Ectodermal cell (in vitro differentiated cells): ENCODE data around the gene SIRPG.
"Not testable (repeated sequence)": the region's sequence is repeated elsewhere in the genome, so short reads cannot be mapped to it uniquely, and the experiment has no call there.

Experiments
- H3K27ac ChIP-seq: 2 replicates; pipeline ENCODE4 v1.7.0; 2013; ENCODE audit warnings: mild to moderate bottlenecking, low read depth, low read length; ENCODE audit not compliant: insufficient read depth, poor library complexity, severe bottlenecking
- H3K27me3 ChIP-seq: 2 replicates; pipeline ENCODE4 v1.7.0; 2013; ENCODE audit warnings: mild to moderate bottlenecking, low read length; ENCODE audit not compliant: insufficient read depth, control insufficient read depth, poor library complexity, severe bottlenecking
- H3K36me3 ChIP-seq: one replicate; pipeline ENCODE4 v1.7.0; 2013; ENCODE audit warnings: low read length; ENCODE audit not compliant: control insufficient read depth, insufficient read depth
- H3K4me1 ChIP-seq: one replicate; pipeline ENCODE4 v1.7.0; 2013; ENCODE audit warnings: low read length; ENCODE audit not compliant: control insufficient read depth, insufficient read depth
- H3K4me3 ChIP-seq: 2 replicates; pipeline ENCODE4 v1.7.0; 2013; ENCODE audit warnings: low read depth, low read length, control low read depth; ENCODE audit not compliant: insufficient read depth
- H3K9me3 ChIP-seq: 2 replicates; pipeline ENCODE4 v1.7.0; 2013; ENCODE audit warnings: mild to moderate bottlenecking, low read length, moderate library complexity; ENCODE audit not compliant: control insufficient read depth
- WGBS, 2 experiments: methylation state at CpG; one replicate each; pipeline ENCODE4 v1.1.7; 2013; ENCODE audit warnings: missing lambda C conversion rate in 2 of 2; 5-methylcytosine and 5-hydroxymethylcytosine counted together

SIRPG gene

GRCh38 chr20:1608678-1609347, 48.8 kb downstream of the SIRPG start:
- no CpG with 5 or more reads among the region's 5 CpGs for WGBS, 2 experiments
- not testable (repeated sequence) for H3K9me3 ChIP-seq, H3K4me1 ChIP-seq, H3K27ac ChIP-seq, H3K36me3 ChIP-seq, H3K27me3 ChIP-seq, H3K4me3 ChIP-seq

GRCh38 chr20:1600736-1601135, 56.8 kb downstream of the SIRPG start:
- no CpG with 5 or more reads among the region's 5 CpGs for WGBS, 2 experiments
- Histone ChIP-seq H3K27me3 (no peaks in the 10 kb centered on the region), H3K36me3 (no peaks in the 10 kb centered on the region), H3K27ac (no peak overlapping the region), H3K4me1 (no peaks in the 10 kb centered on the region), H3K9me3 (no peaks in the 10 kb centered on the region), H3K4me3 (no peak overlapping the region)

- Histone ChIP-seq H3K9me3 (no peaks in the 10 kb centered on the region), H3K4me1 (no peaks in the 10 kb centered on the region), H3K4me3 (no peak overlapping the region), H3K27me3 (no peaks in the 10 kb centered on the region), H3K27ac (no peak overlapping the region), H3K36me3 (no peaks in the 10 kb centered on the region)
- WGBS, 2 experiments = no CpG with 5 or more reads among the region's 1 CpG
These were observed 62.2 kb downstream of the SIRPG start for GRCh38 chr20:1595333-1595732.

- WGBS, 2 experiments = no CpG with 5 or more reads among the region's 9 CpGs
- H3K27ac ChIP-seq = no peak overlapping the region
- no peaks in the 10 kb centered on the region for H3K4me1 ChIP-seq
- no peaks in the 10 kb centered on the region for H3K9me3 ChIP-seq
- no peak overlapping the region for H3K4me3 ChIP-seq
- no peaks in the 10 kb centered on the region for H3K36me3 ChIP-seq
- no peaks in the 10 kb centered on the region for H3K27me3 ChIP-seq
These were observed 68.8 kb downstream of the SIRPG start for GRCh38 chr20:1588533-1589460.

- no peaks in the 10 kb centered on the region for H3K9me3 ChIP-seq
- no CpG with 5 or more reads among the region's 3 CpGs for WGBS, 2 experiments
These were observed 69.6 kb downstream of the SIRPG start for GRCh38 chr20:1587781-1588532.

GRCh38 chr20:1579488-1579887, 78.1 kb downstream of the SIRPG start:
- Histone ChIP-seq H3K36me3 (no peaks in the 10 kb centered on the region), H3K4me1 (no peaks in the 10 kb centered on the region), H3K27me3 (no peaks in the 10 kb centered on the region), H3K4me3 (no peak overlapping the region), H3K9me3 (no peaks in the 10 kb centered on the region), H3K27ac (no peak overlapping the region)
- WGBS, 2 experiments = 94 to 97% methylated on average over 6 of the region's 6 CpGs

More at GRCh38 chr20:1587781-1588532, 69.6 kb downstream of the SIRPG start:
- Histone ChIP-seq H3K36me3 (no peaks in the 10 kb centered on the region), H3K27ac (no peak overlapping the region), H3K4me3 (no peak overlapping the region), H3K4me1 (no peaks in the 10 kb centered on the region), H3K27me3 (no peaks in the 10 kb centered on the region)
